ENCODE results near the gene MTUS2. TPM values are rescaled to one million over a fixed set of nuclear protein-coding genes. Genes with fewer than 3 reads are reported as not detected.

The MTUS2 gene
- total RNA-seq, 1 donor from 2014 or later = 4.1 TPM

GRCh38 chr13:28867564-28867963 lies 47.4 kb downstream of the MTUS2 start:
- Mint-ChIP-seq H3K27me3 (peaks cover 3% of the 10 kb centered on the region), H3K9me3 (peaks cover 15% of the 10 kb centered on the region), H3K4me1 (ENCODE audit: unreplicated experiment) (no peaks in the 10 kb centered on the region), H3K27ac (no peak overlapping the region), H3K4me3 (no peak overlapping the region), H3K36me3 (peaks cover 6% of the 10 kb centered on the region)
- DNase-seq (ENCODE audit: extremely low spot score, unreplicated experiment) = no peak
- TF ChIP-seq CTCF (conservative IDR thresholded peaks at IDR 0.05) = no peak

- H3K27me3 Mint-ChIP-seq = peaks cover 3% of the 10 kb centered on the region
- no peak for DNase-seq (ENCODE audit: extremely low spot score, unreplicated experiment)
- no peak overlapping the region for H3K4me3 Mint-ChIP-seq
- H3K36me3 Mint-ChIP-seq = peaks cover 6% of the 10 kb centered on the region
- no peak for TF ChIP-seq CTCF (conservative IDR thresholded peaks at IDR 0.05)
- H3K27ac Mint-ChIP-seq = no peak overlapping the region
- H3K9me3 Mint-ChIP-seq = peaks cover 20% of the 10 kb centered on the region
- H3K4me1 Mint-ChIP-seq (ENCODE audit: unreplicated experiment) = no peaks in the 10 kb centered on the region
These were observed 52.5 kb downstream of the MTUS2 start for GRCh38 chr13:28872427-28873176.

- peaks cover 20% of the 10 kb centered on the region for H3K9me3 Mint-ChIP-seq
- H3K27ac Mint-ChIP-seq = no peak overlapping the region
- no peaks in the 10 kb centered on the region for H3K27me3 Mint-ChIP-seq
- TF ChIP-seq CTCF (conservative IDR thresholded peaks at IDR 0.05) = no peak
- H3K4me3 Mint-ChIP-seq = no peak overlapping the region
- H3K4me1 Mint-ChIP-seq (ENCODE audit: unreplicated experiment) = no peaks in the 10 kb centered on the region
- no peak for DNase-seq (ENCODE audit: extremely low spot score, unreplicated experiment)
- peaks cover 6% of the 10 kb centered on the region for H3K36me3 Mint-ChIP-seq
These were observed 55.9 kb downstream of the MTUS2 start for GRCh38 chr13:28875846-28876615.

GRCh38 chr13:28877408-28877807 lies 57.3 kb downstream of the MTUS2 start:
- H3K27me3 Mint-ChIP-seq = no peaks in the 10 kb centered on the region
- H3K27ac Mint-ChIP-seq = no peak overlapping the region
- H3K9me3 Mint-ChIP-seq = peaks cover 7% of the 10 kb centered on the region
- H3K4me3 Mint-ChIP-seq = no peak overlapping the region
- no peak for DNase-seq (ENCODE audit: extremely low spot score, unreplicated experiment)
- TF ChIP-seq CTCF (conservative IDR thresholded peaks at IDR 0.05) = no peak
- H3K4me1 Mint-ChIP-seq (ENCODE audit: unreplicated experiment) = no peaks in the 10 kb centered on the region
- no peaks in the 10 kb centered on the region for H3K36me3 Mint-ChIP-seq

- no peaks in the 10 kb centered on the region for H3K9me3 Mint-ChIP-seq
- H3K27ac Mint-ChIP-seq = no peak overlapping the region
- no peak for TF ChIP-seq CTCF (conservative IDR thresholded peaks at IDR 0.05)
- no peaks in the 10 kb centered on the region for H3K4me1 Mint-ChIP-seq (ENCODE audit: unreplicated experiment)
- H3K36me3 Mint-ChIP-seq = no peaks in the 10 kb centered on the region
- no peak for DNase-seq (ENCODE audit: extremely low spot score, unreplicated experiment)
- H3K27me3 Mint-ChIP-seq = no peaks in the 10 kb centered on the region
- H3K4me3 Mint-ChIP-seq = no peak overlapping the region
These were observed 65.0 kb downstream of the MTUS2 start for GRCh38 chr13:28885181-28885580.
